ENCODE measurements around the gene IRX6.

DNA sequence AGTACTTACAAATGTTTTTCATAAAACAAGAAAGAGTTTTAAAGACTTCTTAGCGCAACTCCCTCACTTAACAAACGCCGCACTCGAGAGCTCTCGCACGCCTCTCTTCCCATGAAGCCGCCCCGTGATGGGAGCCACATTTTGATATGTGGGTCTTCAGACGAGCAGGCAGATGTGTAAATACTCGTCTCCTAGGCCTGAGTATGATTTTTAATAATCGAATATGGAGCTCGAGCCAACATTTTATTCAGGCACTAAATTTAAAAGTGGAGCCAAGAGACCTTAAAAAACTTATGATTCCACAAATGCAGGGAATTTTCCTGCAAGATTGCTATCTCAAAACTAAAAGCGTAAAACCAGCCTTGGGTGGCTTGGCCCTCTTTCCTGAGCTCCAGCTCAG, 55.4 kb downstream of the IRX6 start:
- TF ChIP-seq CTCF (conservative IDR thresholded peaks at IDR 0.05; ENCODE audit: low read length): no peak
- TF ChIP-seq EZH2phosphoT487 (IDR thresholded peaks at IDR 0.05; ENCODE audit: borderline replicate concordance): no peak
